ENCODE measurements around the gene CASP8. TPM values are rescaled to one million over a fixed set of nuclear protein-coding genes. Genes with fewer than 3 reads are reported as not detected.
A peak's percentile ranks its signal among the peaks of the same experiment; 100 is the strongest.

CASP8 gene
- total RNA-seq, 1 donor from 2014 or later = 39.5 TPM

DNA sequence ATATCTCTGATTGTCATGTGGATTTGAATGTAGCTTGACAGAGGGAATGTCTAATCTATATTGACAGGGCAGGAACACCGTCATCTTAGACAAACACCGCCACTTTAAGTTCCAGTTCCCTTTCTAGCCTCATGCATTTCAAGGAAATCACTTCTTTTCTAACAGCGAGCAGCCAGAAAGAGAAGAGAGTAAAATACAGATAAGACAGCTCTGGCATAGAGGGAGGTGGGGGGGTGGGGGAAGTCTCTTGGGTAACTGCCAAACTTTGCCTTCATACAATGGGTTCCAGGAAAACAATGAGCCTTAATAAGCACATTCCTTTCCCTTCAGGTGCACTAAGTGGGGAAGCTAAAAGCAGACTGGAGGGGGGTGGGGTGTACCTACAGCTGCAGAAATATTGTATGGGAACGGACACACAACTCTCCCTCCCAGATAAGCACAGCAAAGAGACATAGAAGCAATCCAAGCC, 40.2 kb upstream of the CASP8 start:
- DNase-seq (no peak), ATAC-seq (peak; percentile 78)
- no peaks in the 10 kb centered on the region for H3K27me3 ChIP-seq
- peak overlapping the region; percentile 52 for H3K27ac ChIP-seq
- H3K4me1 ChIP-seq = peaks cover 26% of the 10 kb centered on the region
- H3K9me3 ChIP-seq = no peaks in the 10 kb centered on the region
- intact Hi-C loops (cut with DNase I) = no loop called here
- no peak overlapping the region for H3K4me3 ChIP-seq
- TF ChIP-seq, protein P1, sequence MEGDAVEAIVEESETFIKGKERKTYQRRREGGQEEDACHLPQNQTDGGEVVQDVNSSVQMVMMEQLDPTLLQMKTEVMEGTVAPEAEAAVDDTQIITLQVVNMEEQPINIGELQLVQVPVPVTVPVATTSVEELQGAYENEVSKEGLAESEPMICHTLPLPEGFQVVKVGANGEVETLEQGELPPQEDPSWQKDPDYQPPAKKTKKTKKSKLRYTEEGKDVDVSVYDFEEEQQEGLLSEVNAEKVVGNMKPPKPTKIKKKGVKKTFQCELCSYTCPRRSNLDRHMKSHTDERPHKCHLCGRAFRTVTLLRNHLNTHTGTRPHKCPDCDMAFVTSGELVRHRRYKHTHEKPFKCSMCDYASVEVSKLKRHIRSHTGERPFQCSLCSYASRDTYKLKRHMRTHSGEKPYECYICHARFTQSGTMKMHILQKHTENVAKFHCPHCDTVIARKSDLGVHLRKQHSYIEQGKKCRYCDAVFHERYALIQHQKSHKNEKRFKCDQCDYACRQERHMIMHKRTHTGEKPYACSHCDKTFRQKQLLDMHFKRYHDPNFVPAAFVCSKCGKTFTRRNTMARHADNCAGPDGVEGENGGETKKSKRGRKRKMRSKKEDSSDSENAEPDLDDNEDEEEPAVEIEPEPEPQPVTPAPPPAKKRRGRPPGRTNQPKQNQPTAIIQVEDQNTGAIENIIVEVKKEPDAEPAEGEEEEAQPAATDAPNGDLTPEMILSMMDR (IDR thresholded peaks at IDR 0.05) = no peak
- H3K36me3 ChIP-seq = peaks cover 30% of the 10 kb centered on the region

DNA sequence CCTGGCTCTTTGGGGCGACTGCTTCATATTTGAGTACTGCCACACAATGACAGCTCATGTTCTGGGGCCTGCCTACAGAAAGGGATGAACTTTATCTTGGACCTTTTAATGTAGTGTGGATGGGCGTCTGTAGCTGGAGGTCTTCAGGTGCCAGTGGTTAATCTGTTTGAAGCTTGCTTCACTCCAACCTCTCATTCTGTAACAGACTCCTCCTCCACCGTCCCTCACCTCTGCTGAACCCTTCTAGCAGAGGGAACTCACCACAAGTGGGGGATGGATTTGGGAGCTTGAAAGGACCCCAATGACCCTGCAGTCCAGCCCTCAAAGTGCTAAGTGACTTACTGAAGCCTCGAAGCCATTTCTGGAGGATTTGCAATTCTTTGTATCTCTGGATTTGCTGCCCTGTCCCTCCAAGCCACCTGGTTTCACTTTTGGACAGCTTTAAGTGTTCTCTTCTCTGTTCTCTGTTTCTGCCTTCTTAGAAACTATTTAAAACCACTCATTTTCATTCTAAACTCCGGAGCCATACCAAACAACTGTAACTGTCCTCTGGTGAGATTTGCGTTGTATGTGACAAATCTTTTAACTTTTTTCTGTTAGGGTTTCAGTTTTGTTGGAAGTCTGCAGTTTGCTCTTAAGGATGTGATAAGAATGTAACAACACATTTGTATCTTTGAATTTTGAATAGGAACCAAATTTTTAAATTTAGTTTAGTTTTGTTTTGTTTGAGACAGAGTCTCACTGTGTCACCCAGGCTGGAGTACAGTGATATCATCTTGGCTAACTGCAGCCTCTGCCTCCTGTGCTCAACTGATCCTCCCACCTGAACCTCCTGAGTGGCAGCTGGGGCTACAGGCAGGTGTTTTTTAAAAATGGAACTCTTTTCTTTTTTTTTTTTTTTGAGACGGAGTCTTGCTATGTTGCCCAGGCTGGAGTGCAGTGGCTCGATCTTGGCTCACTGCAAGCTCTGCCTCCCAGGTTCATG, 37.0 kb upstream of the CASP8 start:
- Histone ChIP-seq H3K4me3 (no peak overlapping the region), H3K36me3 (peaks cover 11% of the 10 kb centered on the region), H3K9me3 (no peaks in the 10 kb centered on the region), H3K27me3 (no peaks in the 10 kb centered on the region), H3K27ac (peak overlapping the region; percentile 3), H3K4me1 (peaks cover 26% of the 10 kb centered on the region)
- intact Hi-C loops (cut with DNase I) = no loop called here
- no peak for DNase-seq
- TF ChIP-seq, protein P1 (IDR thresholded peaks at IDR 0.05) = no peak
- ATAC-seq = no peak

DNA sequence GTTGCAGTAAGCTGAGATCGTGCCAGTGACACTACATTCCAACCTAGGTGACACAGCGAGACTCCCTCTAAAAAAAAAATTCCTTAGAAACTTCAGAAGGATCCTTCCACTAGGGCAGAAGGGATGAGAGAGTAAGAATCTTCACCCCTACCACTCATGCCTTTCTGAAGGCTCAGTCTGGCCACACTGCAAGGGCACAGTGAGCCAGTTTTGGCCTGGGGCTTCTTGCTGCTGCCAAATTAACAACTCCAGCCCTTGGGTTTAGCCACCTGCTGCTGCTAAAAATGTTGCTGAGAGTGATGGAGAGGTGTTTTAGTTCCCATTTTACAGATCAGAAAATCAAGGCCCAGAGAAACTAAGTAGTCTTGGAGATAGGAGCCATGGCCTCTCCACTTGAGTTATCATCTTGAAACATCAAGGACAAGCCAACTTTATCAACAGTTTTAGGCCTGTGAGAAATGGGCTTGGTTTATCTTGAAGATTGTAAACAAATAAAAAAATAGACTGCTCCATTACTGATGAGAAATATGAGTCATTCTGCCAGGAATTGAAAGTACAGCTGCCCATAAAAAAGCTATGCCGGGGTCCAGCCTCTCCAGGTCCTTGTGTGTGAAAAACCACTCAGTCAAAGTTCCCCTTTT, 31.9 kb upstream of the CASP8 start:
- no peak for ATAC-seq
- H3K4me3 ChIP-seq = no peak overlapping the region
- H3K27me3 ChIP-seq = no peaks in the 10 kb centered on the region
- H3K4me1 ChIP-seq = peaks cover 22% of the 10 kb centered on the region
- H3K27ac ChIP-seq = no peak overlapping the region
- H3K36me3 ChIP-seq = no peaks in the 10 kb centered on the region
- TF ChIP-seq, protein P1 (IDR thresholded peaks at IDR 0.05) = no peak
- intact Hi-C loops (cut with DNase I) = no loop called here
- DNase-seq = no peak
- H3K9me3 ChIP-seq = no peaks in the 10 kb centered on the region

DNA sequence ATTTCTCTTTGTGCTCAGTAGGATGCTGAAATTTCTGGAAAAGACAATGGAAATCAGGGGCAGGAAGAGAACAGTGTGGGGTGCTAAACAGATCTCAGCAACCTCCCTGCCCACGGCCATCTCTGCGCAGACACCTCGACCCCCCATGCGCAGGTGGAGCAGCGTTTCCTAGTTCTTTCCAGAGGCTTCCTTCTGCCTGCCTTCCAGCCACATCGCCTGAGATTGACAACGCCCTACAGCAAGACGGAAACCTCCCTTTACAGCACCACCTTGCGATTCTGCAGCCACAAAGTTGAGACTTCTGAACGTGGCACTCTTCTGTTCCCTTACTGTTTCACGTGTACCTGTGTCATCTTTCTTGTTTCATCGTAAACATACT, 31.4 kb upstream of the CASP8 start:
- Histone ChIP-seq H3K4me1 (peaks cover 19% of the 10 kb centered on the region), H3K36me3 (no peaks in the 10 kb centered on the region), H3K27me3 (no peaks in the 10 kb centered on the region), H3K27ac (no peak overlapping the region), H3K9me3 (no peaks in the 10 kb centered on the region), H3K4me3 (no peak overlapping the region)
- intact Hi-C loops (cut with DNase I) = no loop called here
- DNase-seq (no peak), ATAC-seq (no peak)
- TF ChIP-seq, protein P1 (IDR thresholded peaks at IDR 0.05) = no peak

DNA sequence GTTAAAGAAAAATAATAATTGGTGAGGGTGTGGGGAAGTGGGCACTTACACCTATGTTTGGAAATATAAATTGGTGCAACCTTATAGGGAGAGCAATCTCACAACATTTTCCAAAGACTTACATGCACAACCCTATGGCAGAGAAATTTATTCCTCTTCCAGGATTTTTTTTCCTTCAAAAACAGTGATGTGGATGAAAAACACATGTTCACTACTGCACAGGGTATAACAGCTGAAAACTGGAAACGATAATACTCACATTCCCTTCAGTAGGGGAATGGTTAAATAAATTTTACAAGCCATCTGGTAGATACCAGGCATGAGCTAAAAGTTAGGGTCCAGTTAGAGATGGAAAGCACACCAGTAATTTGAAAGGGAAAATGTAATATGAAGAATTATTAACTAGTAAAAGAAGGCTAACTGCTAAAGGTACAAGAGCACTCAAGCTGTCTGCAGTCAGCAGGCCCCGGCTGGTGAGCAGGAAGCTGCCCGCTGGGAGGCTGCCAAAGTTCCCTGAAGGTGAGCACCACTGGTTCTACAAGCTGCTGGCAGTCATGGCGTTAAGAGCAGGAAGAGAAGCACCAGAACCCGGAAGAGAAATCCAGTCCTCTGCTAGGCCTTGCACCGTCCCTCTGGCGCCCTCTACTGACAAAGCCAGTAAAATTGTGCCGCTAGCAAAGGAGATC, 28.4 kb upstream of the CASP8 start:
- TF ChIP-seq, protein P1 (IDR thresholded peaks at IDR 0.05) = peak; percentile 95
- peaks cover 45% of the 10 kb centered on the region for H3K4me1 ChIP-seq
- peak; percentile 93 for ATAC-seq
- DNase-seq = peak; percentile 96
- no peaks in the 10 kb centered on the region for H3K27me3 ChIP-seq
- intact Hi-C loops (cut with DNase I) = loop anchor here (10.0 kb wide), 1 partner anchor 133 kb away; no protein-coding TSS in a partner anchor
- no peaks in the 10 kb centered on the region for H3K9me3 ChIP-seq
- no peak overlapping the region for H3K4me3 ChIP-seq
- H3K27ac ChIP-seq = peak overlapping the region; percentile 86
- no peaks in the 10 kb centered on the region for H3K36me3 ChIP-seq

Data from upper lobe of right lung (tissue), 1 donor.